ENCODE data around the gene RTP3. TPM values are rescaled to one million over a fixed set of nuclear protein-coding genes. Genes with fewer than 3 reads are reported as not detected.

The RTP3 gene
- total RNA-seq, 1 donor from 2014 or later: not detected

- TF ChIP-seq CTCF (IDR thresholded peaks at IDR 0.05; ENCODE audit: insufficient read depth, low read length, severe bottlenecking): no peak
- H3K27me3 ChIP-seq (ENCODE audit: control insufficient read depth, insufficient read depth, low read length): peaks cover 22% of the 10 kb centered on the region
- DNase-seq (ENCODE audit: low read depth) (no peak), FAIRE-seq (no peak)
- H3K36me3 ChIP-seq (ENCODE audit: control insufficient read depth, insufficient read depth, low read length): no peaks in the 10 kb centered on the region
- no peak overlapping the region for H3K4me3 ChIP-seq (ENCODE audit: low read depth, low read length)
Observed at GRCh38 chr3:46462511-46462910, 35.3 kb upstream of the RTP3 start.

- DNase-seq (ENCODE audit: low read depth): no peak
- TF ChIP-seq CTCF (IDR thresholded peaks at IDR 0.05; ENCODE audit: insufficient read depth, low read length, severe bottlenecking): no peak
- Histone ChIP-seq H3K36me3 (ENCODE audit: control insufficient read depth, insufficient read depth, low read length) (no peaks in the 10 kb centered on the region), H3K27me3 (ENCODE audit: control insufficient read depth, insufficient read depth, low read length) (peaks cover 22% of the 10 kb centered on the region), H3K4me3 (ENCODE audit: low read depth, low read length) (no peak overlapping the region)
- FAIRE-seq: peak; percentile 32
Observed at GRCh38 chr3:46463120-46463867, 34.5 kb upstream of the RTP3 start.

DNA sequence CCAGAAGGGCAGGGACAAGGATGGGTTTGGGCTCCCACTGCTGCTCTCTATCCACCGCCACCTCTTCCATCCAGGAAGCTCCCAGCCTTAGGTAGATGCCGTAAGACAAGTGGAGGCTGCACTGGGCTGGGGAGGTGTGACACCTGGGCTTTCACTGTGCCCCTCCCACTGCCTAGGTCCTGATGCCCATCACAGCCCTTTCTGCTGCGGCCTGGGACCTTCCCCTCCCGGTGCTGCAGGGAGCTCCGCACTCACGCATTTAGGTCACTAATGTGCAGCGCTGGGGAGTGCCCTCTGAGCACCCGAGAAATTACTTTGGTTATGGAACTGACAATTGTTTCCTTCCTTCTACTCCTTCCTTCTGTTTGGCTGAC lies 33.9 kb upstream of the RTP3 start:
- Histone ChIP-seq H3K27me3 (ENCODE audit: control insufficient read depth, insufficient read depth, low read length) (peaks cover 22% of the 10 kb centered on the region), H3K4me3 (ENCODE audit: low read depth, low read length) (no peak overlapping the region), H3K36me3 (ENCODE audit: control insufficient read depth, insufficient read depth, low read length) (no peaks in the 10 kb centered on the region)
- no peak for TF ChIP-seq CTCF (IDR thresholded peaks at IDR 0.05; ENCODE audit: insufficient read depth, low read length, severe bottlenecking)
- FAIRE-seq: no peak
- no peak for DNase-seq (ENCODE audit: low read depth)

- no peak for TF ChIP-seq CTCF (IDR thresholded peaks at IDR 0.05; ENCODE audit: insufficient read depth, low read length, severe bottlenecking)
- H3K36me3 ChIP-seq (ENCODE audit: control insufficient read depth, insufficient read depth, low read length): no peaks in the 10 kb centered on the region
- peaks cover 22% of the 10 kb centered on the region for H3K27me3 ChIP-seq (ENCODE audit: control insufficient read depth, insufficient read depth, low read length)
- DNase-seq (ENCODE audit: low read depth): no peak
- no peak within 1 kb of the TSS for H3K4me3 ChIP-seq (ENCODE audit: low read depth, low read length)
- FAIRE-seq: no peak
Observed at GRCh38 chr3:46464326-46465195, 33.2 kb upstream of the RTP3 start, which contains the start of gene LTF. Gene LTF, minus strand, starts transcription at chr3:46464905. Its CDS starts 38 bp downstream, at chr3:46464867.

DNA sequence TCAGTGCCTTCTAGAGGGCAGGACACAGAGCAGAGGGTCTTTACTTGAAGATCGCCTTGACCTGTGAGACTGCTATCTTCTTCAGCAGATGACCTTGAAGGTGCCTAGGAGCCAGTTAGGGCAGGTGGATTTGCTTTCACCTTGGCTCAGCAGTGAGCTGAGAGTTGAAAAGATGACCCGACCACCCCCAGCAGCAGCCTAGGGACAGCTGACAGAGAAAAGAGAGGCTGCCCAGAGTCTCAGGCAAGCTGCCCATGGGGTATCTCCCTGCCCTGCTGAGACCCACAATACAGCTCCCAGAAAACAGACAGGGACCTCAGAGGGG lies 32.6 kb upstream of the RTP3 start:
- FAIRE-seq: no peak
- Histone ChIP-seq H3K27me3 (ENCODE audit: control insufficient read depth, insufficient read depth, low read length) (peaks cover 22% of the 10 kb centered on the region), H3K4me3 (ENCODE audit: low read depth, low read length) (no peak overlapping the region), H3K36me3 (ENCODE audit: control insufficient read depth, insufficient read depth, low read length) (no peaks in the 10 kb centered on the region)
- DNase-seq (ENCODE audit: low read depth): no peak
- no peak for TF ChIP-seq CTCF (IDR thresholded peaks at IDR 0.05; ENCODE audit: insufficient read depth, low read length, severe bottlenecking)
